HG02623 (cell line): ENCODE results near the gene CTPS2.
"Not testable (repeated sequence)": the region's sequence is repeated elsewhere in the genome, so short reads cannot be mapped to it uniquely, and the experiment has no call there.

Experiments
- ATAC-seq: cut with Tn5 transposase; IDR thresholded peaks from one replicate; pipeline ENCODE4 v1.9.1; 2021; ENCODE audit warnings: moderate library complexity; ENCODE audit not compliant: unreplicated experiment

The CTPS2 gene

GRCh38 chrX:16606142-16606720, 106.2 kb downstream of the CTPS2 start:
- no peak for ATAC-seq

- no peak for ATAC-seq
These were observed 108.1 kb downstream of the CTPS2 start for GRCh38 chrX:16604337-16604736.

GRCh38 chrX:16603822-16604221, 108.6 kb downstream of the CTPS2 start:
- ATAC-seq, result no peak

GRCh38 chrX:16603235-16603634, 109.2 kb downstream of the CTPS2 start:
- ATAC-seq, result not testable (repeated sequence)

- ATAC-seq, result no peak
These were observed 110.6 kb downstream of the CTPS2 start for GRCh38 chrX:16601885-16602284.

GRCh38 chrX:16594490-16594889, 118.0 kb downstream of the CTPS2 start:
- no peak for ATAC-seq

- ATAC-seq, result no peak
These were observed 118.7 kb downstream of the CTPS2 start for GRCh38 chrX:16593801-16594200.

- ATAC-seq, result no peak
These were observed 120.2 kb downstream of the CTPS2 start for GRCh38 chrX:16592194-16592770.

- ATAC-seq, result no peak
These were observed 122.6 kb downstream of the CTPS2 start for GRCh38 chrX:16589826-16590225.

GRCh38 chrX:16589211-16589610, 123.3 kb downstream of the CTPS2 start:
- no peak for ATAC-seq

GRCh38 chrX:16588266-16588665, 124.2 kb downstream of the CTPS2 start:
- no peak for ATAC-seq

- ATAC-seq, result no peak
These were observed 124.6 kb downstream of the CTPS2 start for GRCh38 chrX:16587836-16588235.

- no peak for ATAC-seq
These were observed 125.9 kb downstream of the CTPS2 start for GRCh38 chrX:16586377-16587112.

- ATAC-seq, result no peak
These were observed 126.7 kb downstream of the CTPS2 start for GRCh38 chrX:16585486-16586376.

GRCh38 chrX:16580004-16580797, 132.3 kb downstream of the CTPS2 start:
- ATAC-seq, result not testable (repeated sequence)

- ATAC-seq, result no peak
These were observed 133.0 kb downstream of the CTPS2 start for GRCh38 chrX:16579517-16579916.

GRCh38 chrX:16578218-16578617, 134.3 kb downstream of the CTPS2 start:
- ATAC-seq, result no peak

GRCh38 chrX:16577483-16578029, 134.9 kb downstream of the CTPS2 start:
- ATAC-seq, result no peak

GRCh38 chrX:16575388-16575787, 137.1 kb downstream of the CTPS2 start:
- not testable (repeated sequence) for ATAC-seq

- ATAC-seq, result no peak
These were observed 138.7 kb downstream of the CTPS2 start for GRCh38 chrX:16573781-16574180.
